C1 segment of cervical spinal cord (tissue), 14 donors: ENCODE measurements around the gene WWOX.
A peak's percentile ranks its signal among the peaks of the same experiment; 100 is the strongest.
"Not testable (repeated sequence)": the region's sequence is repeated elsewhere in the genome, so short reads cannot be mapped to it uniquely, and the experiment has no call there.

Source experiments
- DNase-seq, 14 donors: peaks; one replicate each; lab custom pipeline; 2025; lab: John Stamatoyannopoulos, UW

The WWOX gene

GRCh38 chr16:79248351-79248750 lies 1148.9 kb downstream of the WWOX start:
- DNase-seq, result no peak

DNA sequence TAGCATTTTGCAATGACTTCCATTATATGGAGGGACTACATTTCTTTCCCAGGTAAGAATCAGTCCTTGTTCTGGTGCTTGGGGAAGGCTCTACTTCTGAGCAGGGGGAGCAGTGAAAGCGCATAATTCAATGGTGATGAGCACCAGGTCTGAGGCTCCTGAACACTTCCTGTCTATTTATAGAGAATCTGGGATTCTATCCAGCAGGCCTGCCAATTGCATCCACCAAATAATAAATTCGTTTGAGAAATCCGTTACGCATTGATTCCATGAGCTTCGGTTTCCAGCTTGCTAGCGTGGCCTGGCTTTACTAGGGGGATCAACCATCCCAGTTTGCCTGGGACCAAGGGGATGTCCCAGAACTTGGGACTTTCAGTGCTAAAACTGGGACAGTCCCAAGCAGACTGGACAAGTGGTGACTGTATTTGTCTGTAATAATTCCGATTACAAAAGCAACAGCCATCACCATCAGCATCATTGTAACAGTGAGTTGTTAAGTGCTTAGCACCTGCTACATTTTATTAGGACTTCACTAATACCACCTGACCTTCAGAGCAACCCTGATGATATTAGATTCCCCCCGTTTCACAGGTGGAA lies 1151.1 kb downstream of the WWOX start:
- peak in 1 of 14 donors; percentile 28 for DNase-seq

DNA sequence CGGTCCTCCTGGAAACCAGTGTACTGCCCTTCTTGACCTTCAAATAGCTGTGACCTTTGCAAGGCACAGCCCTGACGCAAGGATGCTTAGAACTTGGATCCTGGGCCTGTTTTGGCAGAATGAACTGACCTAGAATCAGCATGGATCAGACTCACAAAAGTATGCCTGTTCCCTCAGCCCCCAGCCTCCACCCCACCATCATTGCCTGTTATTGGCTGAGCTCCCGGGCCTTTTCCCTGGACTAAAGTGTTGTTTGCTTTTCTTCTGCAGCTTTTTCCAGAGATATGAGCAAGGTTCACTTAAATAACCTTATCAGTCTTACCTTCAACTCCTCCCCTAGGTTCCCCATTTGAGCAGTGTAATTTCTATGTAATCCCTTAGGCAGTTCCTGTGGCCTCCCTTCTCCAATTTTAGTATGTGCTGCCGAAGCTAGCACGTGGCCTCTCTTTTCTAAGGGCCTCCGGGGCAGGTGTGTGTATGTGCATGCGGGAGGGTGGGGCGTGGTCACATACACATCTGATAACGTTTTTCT lies 1153.7 kb downstream of the WWOX start:
- DNase-seq, result peak in 2 of 14 donors; percentile 20

GRCh38 chr16:79257953-79258490 lies 1158.6 kb downstream of the WWOX start:
- no peak for DNase-seq

DNA sequence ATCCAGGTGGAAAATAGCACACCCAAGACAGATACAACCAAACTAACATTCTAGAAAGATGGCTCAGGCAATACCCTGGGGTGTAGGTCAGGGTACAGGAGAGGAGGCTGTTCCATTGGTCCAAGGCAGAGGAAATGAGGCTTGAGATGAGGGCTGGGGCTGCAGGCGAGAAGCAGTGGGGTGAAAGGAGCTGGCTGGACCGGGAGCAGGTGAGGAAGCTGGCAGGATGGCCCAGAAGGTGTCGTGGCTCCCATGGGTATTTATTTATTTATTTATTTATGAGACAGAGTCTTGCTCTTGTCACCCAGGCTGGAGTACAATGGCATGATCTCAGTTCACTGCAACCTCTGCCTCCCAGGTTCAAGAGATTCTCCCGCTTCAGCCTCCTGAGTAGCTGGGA lies 1161.4 kb downstream of the WWOX start:
- not testable (repeated sequence) for DNase-seq

DNA sequence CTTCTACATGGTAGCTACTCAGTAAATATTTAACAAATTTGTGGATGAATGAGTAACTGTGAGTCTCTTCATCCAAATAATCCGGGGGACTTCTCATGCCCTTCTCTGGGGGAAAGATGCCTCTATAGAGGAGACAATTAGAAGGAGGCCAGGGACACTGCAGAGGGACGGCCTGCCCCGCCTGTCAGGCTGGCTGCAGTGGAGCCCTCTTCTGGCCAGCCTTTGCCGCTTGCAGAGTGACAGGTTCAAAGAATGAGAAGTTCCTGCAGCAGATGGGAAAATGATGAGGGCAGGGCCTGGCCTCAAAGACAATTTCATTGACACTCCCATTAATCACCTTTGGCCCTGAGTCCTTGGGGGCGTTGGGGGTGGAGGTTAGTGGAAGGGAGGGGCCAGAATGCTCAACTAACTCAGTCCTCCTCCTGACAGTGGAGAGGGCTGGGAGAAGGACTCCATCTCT lies 1162.1 kb downstream of the WWOX start:
- DNase-seq, result peak in 3 of 14 donors; percentile 17 to 29 (median 26)

GRCh38 chr16:79261944-79262552 lies 1162.6 kb downstream of the WWOX start:
- DNase-seq, result no peak
